Astrocyte (in vitro differentiated cells and primary cell): Measurements from ENCODE around the gene ANKH. TPM values are rescaled to one million over a fixed set of nuclear protein-coding genes. Genes with fewer than 3 reads are reported as not detected.

Experiments
- DNase-seq: peaks from one replicate; pipeline ENCODE4 v3.0.0-alpha.2; 2010; ENCODE audit warnings: low read depth
- FAIRE-seq: peaks from 2 replicates; lab custom pipeline; 2011; peaks lifted over from hg19 to GRCh38; lab: Jason Lieb, UNC
- H2AFZ ChIP-seq: 2 replicates; pipeline ENCODE4 v1.6.0; 2012; ENCODE audit warnings: low read depth, low read length, inconsistent platforms
- H3K27ac ChIP-seq: 2 replicates; pipeline ENCODE4 v1.5.1; 2011; ENCODE audit warnings: low read depth, low read length, inconsistent platforms
- H3K27me3 ChIP-seq: 2 replicates; pipeline ENCODE4 v1.6.0; 2011; ENCODE audit warnings: low read length, inconsistent platforms; ENCODE audit not compliant: insufficient read depth
- H3K36me3 ChIP-seq: 2 replicates; pipeline ENCODE4 v1.5.1; 2011; ENCODE audit warnings: low read length, inconsistent platforms; ENCODE audit not compliant: insufficient read depth
- H3K4me1 ChIP-seq: 2 replicates; pipeline ENCODE4 v1.5.1; 2011; ENCODE audit warnings: low read length, inconsistent platforms; ENCODE audit not compliant: insufficient read depth
- H3K4me2 ChIP-seq: 2 replicates; pipeline ENCODE4 v1.6.0; 2012; ENCODE audit warnings: low read length, inconsistent platforms
- H3K4me3 ChIP-seq: 2 replicates; pipeline ENCODE4 v1.5.1; 2011; ENCODE audit warnings: low read depth, mild to moderate bottlenecking, low read length, inconsistent platforms; ENCODE audit not compliant: insufficient read depth
- H3K79me2 ChIP-seq: 2 replicates; pipeline ENCODE4 v1.6.0; 2012; ENCODE audit warnings: mild to moderate bottlenecking, low read length, inconsistent platforms; ENCODE audit not compliant: insufficient read depth
- H3K9ac ChIP-seq: 2 replicates; pipeline ENCODE4 v1.6.0; 2012; ENCODE audit warnings: mild to moderate bottlenecking, low read length, inconsistent platforms
- H3K9me3 ChIP-seq: 2 replicates; pipeline ENCODE4 v1.5.1; 2012; ENCODE audit warnings: low read depth, mild to moderate bottlenecking, low read length, inconsistent platforms; ENCODE audit not compliant: insufficient read depth
- H4K20me1 ChIP-seq: 2 replicates; pipeline ENCODE4 v1.6.0; 2012; ENCODE audit warnings: low read length, inconsistent platforms; ENCODE audit not compliant: insufficient read depth
- H3K27ac Mint-ChIP-seq: one replicate; pipeline ENCODE4 v1.8.0; 2021; ENCODE audit warnings: mild to moderate bottlenecking, mixed read lengths; ENCODE audit not compliant: unreplicated experiment
- H3K27me3 Mint-ChIP-seq: one replicate; pipeline ENCODE4 v1.8.0; 2021; ENCODE audit warnings: low read depth, mixed read lengths; ENCODE audit not compliant: unreplicated experiment
- H3K36me3 Mint-ChIP-seq: one replicate; pipeline ENCODE4 v1.8.0; 2021; ENCODE audit warnings: low read depth, mixed read lengths; ENCODE audit not compliant: unreplicated experiment
- H3K4me1 Mint-ChIP-seq: one replicate; pipeline ENCODE4 v1.8.0; 2021; ENCODE audit warnings: low read depth, mixed read lengths; ENCODE audit not compliant: unreplicated experiment
- H3K4me3 Mint-ChIP-seq: one replicate; pipeline ENCODE4 v1.8.0; 2021; ENCODE audit warnings: mild to moderate bottlenecking, moderate library complexity, mixed read lengths; ENCODE audit not compliant: unreplicated experiment
- H3K9me3 Mint-ChIP-seq: one replicate; pipeline ENCODE4 v1.8.0; 2021; ENCODE audit warnings: mild to moderate bottlenecking, mixed read lengths; ENCODE audit not compliant: unreplicated experiment
- CTCF ChIP-seq: IDR thresholded peaks from 2 replicates; pipeline ENCODE4 v1.5.1; 2011; ENCODE audit warnings: low read depth, mild to moderate bottlenecking, inconsistent platforms, low read length, moderate library complexity; ENCODE audit not compliant: insufficient read depth
- EZH2 ChIP-seq: IDR thresholded peaks from 2 replicates; pipeline ENCODE4 v1.6.1; 2012; ENCODE audit warnings: mild to moderate bottlenecking, low read length, inconsistent platforms; ENCODE audit not compliant: insufficient read depth
- total RNA-seq: library from RNA; stranded (reverse); gene quantifications from 2 replicates; pipeline ENCODE4 v1.2.1, GENCODE V29; 2021

The ANKH gene
- total RNA-seq, 1 donor from 2014 or later = 15.8 TPM

GRCh38 chr5:14750712-14751111, 120.9 kb downstream of the ANKH start:
- H3K4me3 Mint-ChIP-seq = no peak overlapping the region
- H3K27ac ChIP-seq = no peak overlapping the region

GRCh38 chr5:14749579-14750101, 121.9 kb downstream of the ANKH start:
- TF ChIP-seq EZH2 (no peak), CTCF (no peak)
- no peaks in the 10 kb centered on the region for H3K36me3 ChIP-seq
- H3K36me3 Mint-ChIP-seq = peaks cover 2% of the 10 kb centered on the region
- H3K9me3 Mint-ChIP-seq = no peaks in the 10 kb centered on the region
- H3K27me3 ChIP-seq = no peaks in the 10 kb centered on the region
- DNase-seq (peak; percentile 68), FAIRE-seq (no peak)
- H3K79me2 ChIP-seq = no peaks in the 10 kb centered on the region
- H3K9ac ChIP-seq = no peak overlapping the region
- no peaks in the 10 kb centered on the region for H3K9me3 ChIP-seq
- no peaks in the 10 kb centered on the region for H3K4me1 ChIP-seq
- H3K4me1 Mint-ChIP-seq = peaks cover 2% of the 10 kb centered on the region
- no peak overlapping the region for H3K4me3 ChIP-seq
- H3K4me2 ChIP-seq = no peak overlapping the region
- no peak overlapping the region for H3K27ac Mint-ChIP-seq
- no peak overlapping the region for H2AFZ ChIP-seq
- H4K20me1 ChIP-seq = no peaks in the 10 kb centered on the region
- H3K27ac ChIP-seq = no peak overlapping the region
- H3K27me3 Mint-ChIP-seq = peaks cover 2% of the 10 kb centered on the region
- no peak overlapping the region for H3K4me3 Mint-ChIP-seq

More at GRCh38 chr5:14750712-14751111, 120.9 kb downstream of the ANKH start:
- no peak overlapping the region for H3K9ac ChIP-seq
- H3K4me1 ChIP-seq = no peaks in the 10 kb centered on the region
- DNase-seq = no peak
- no peaks in the 10 kb centered on the region for H3K36me3 ChIP-seq
- FAIRE-seq = no peak
- peaks cover 2% of the 10 kb centered on the region for H3K27me3 Mint-ChIP-seq
- no peak overlapping the region for H2AFZ ChIP-seq
- no peaks in the 10 kb centered on the region for H3K27me3 ChIP-seq
- H3K9me3 Mint-ChIP-seq = no peaks in the 10 kb centered on the region
- H3K4me1 Mint-ChIP-seq = peaks cover 2% of the 10 kb centered on the region
- no peaks in the 10 kb centered on the region for H3K79me2 ChIP-seq
- H4K20me1 ChIP-seq = no peaks in the 10 kb centered on the region
- TF ChIP-seq EZH2 (no peak), CTCF (no peak)
- H3K36me3 Mint-ChIP-seq = peaks cover 2% of the 10 kb centered on the region
- no peaks in the 10 kb centered on the region for H3K9me3 ChIP-seq
- H3K4me2 ChIP-seq = no peak overlapping the region
- H3K27ac Mint-ChIP-seq = no peak overlapping the region
- no peak overlapping the region for H3K4me3 ChIP-seq

GRCh38 chr5:14748180-14748900, 123.2 kb downstream of the ANKH start:
- Mint-ChIP-seq H3K4me1 (peaks cover 2% of the 10 kb centered on the region), H3K9me3 (no peaks in the 10 kb centered on the region), H3K4me3 (no peak overlapping the region), H3K36me3 (peaks cover 4% of the 10 kb centered on the region), H3K27ac (no peak overlapping the region), H3K27me3 (peaks cover 2% of the 10 kb centered on the region)
- Histone ChIP-seq H2AFZ (no peak overlapping the region), H3K27me3 (no peaks in the 10 kb centered on the region), H3K9ac (no peak overlapping the region), H3K36me3 (no peaks in the 10 kb centered on the region), H3K4me2 (no peak overlapping the region), H4K20me1 (peaks cover 6% of the 10 kb centered on the region), H3K4me1 (peaks cover 12% of the 10 kb centered on the region), H3K4me3 (no peak overlapping the region), H3K79me2 (no peaks in the 10 kb centered on the region), H3K27ac (no peak overlapping the region), H3K9me3 (no peaks in the 10 kb centered on the region)
- no peak for DNase-seq
- no peak for FAIRE-seq
- TF ChIP-seq CTCF (no peak), EZH2 (no peak)
